Mesodermal cell (in vitro differentiated cells): ENCODE measurements around the gene DCT. TPM values are rescaled to one million over a fixed set of nuclear protein-coding genes. Genes with fewer than 3 reads are reported as not detected.
"Not testable (repeated sequence)": the region's sequence is repeated elsewhere in the genome, so short reads cannot be mapped to it uniquely, and the experiment has no call there.

Experiments used
- H3K27ac ChIP-seq: 2 replicates; pipeline ENCODE4 v1.7.0; 2013; ENCODE audit warnings: mild to moderate bottlenecking, low read depth, low read length, moderate library complexity; ENCODE audit not compliant: severe bottlenecking
- H3K36me3 ChIP-seq: 2 replicates; pipeline ENCODE4 v1.7.1; 2013; ENCODE audit warnings: mild to moderate bottlenecking, low read length, moderate library complexity; ENCODE audit not compliant: control insufficient read depth, insufficient read depth
- H3K4me1 ChIP-seq: one replicate; pipeline ENCODE4 v1.7.1; 2013; ENCODE audit warnings: mild to moderate bottlenecking, low read length; ENCODE audit not compliant: insufficient read depth, control insufficient read depth, poor library complexity, severe bottlenecking
- H3K4me3 ChIP-seq: 2 replicates; pipeline ENCODE4 v1.7.0; 2013; ENCODE audit warnings: low read length, control low read depth, mild to moderate bottlenecking; ENCODE audit not compliant: insufficient read depth, poor library complexity, severe bottlenecking; ENCODE audit errors: extremely low read depth
- H3K9me3 ChIP-seq: 2 replicates; pipeline ENCODE4 v1.7.1; 2013; ENCODE audit warnings: mild to moderate bottlenecking, low read length, moderate library complexity; ENCODE audit not compliant: control insufficient read depth
- WGBS, 2 experiments: methylation state at CpG; one replicate each; pipeline ENCODE4 v1.1.5; 2013; ENCODE audit warnings: missing lambda C conversion rate in 2 of 2; ENCODE audit not compliant: insufficient coverage in 2 of 2; 5-methylcytosine and 5-hydroxymethylcytosine counted together
- polyA plus RNA-seq, 2 experiments: library from polyadenylated mRNA; stranded (reverse); fragments of 50-300 nt; gene quantifications; one replicate each; pipeline ENCODE4 v1.2.3, GENCODE V29; 2013

Gene DCT
- 0.15 TPM for polyA plus RNA-seq (2013, experiment 1 of 2)
- polyA plus RNA-seq (2013, experiment 2 of 2): 0.10 TPM

DNA sequence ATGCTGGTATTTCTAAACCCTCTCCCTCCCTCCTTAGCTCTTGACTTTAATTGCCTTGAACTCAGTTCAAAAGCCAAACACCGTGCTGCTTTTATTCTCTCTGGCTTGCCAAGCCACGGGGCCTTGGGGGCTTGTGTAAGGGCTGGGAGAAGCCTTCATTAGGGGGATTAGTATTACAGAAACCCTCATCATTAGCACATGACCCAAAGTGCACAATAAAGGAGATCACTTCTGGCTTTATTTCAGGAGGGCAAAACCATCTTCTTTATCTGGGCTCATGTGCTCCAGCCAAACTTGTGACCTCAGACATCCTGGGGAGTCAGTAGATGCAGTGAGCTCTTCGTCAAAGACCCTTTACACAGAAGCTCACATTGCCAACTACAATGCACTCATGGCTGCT is at the start of gene DCT:
DCT (minus strand) TSS at position 67 of the 400 bp plus-strand sequence. CDS start 427 bp downstream, outside the sequence.
- H3K4me1 ChIP-seq: no peaks in the 10 kb centered on the region
- WGBS, 2 experiments: 71% methylated on average over 1 of the region's 3 CpGs; no CpG with 5 or more reads in 1 of the 2 experiments
- H3K27ac ChIP-seq: no peak within 1 kb of the TSS
- no peaks in the 10 kb centered on the region for H3K36me3 ChIP-seq
- no peaks in the 10 kb centered on the region for H3K9me3 ChIP-seq
- no peak within 1 kb of the TSS for H3K4me3 ChIP-seq

DNA sequence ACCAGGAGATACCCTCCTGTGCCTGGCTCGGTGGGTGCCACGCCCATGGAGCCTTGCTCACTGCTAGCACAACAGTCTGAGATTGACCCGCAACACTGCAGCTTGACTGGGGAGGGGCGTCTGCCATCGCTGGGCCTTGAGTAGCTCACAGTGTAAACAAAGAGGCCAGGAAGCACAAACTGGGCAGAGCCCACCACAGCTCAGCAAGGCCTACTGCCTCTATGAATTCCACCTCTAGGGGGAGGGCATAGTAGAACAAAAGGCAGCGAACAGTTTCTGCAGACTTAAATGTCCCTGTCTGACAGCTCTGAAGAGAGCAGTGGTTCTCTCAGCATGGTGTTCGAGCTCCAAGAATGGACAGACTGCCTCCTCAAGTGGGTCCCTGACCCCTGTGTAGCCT is 47.5 kb upstream of the DCT start:
- H3K4me3 ChIP-seq, H3K36me3 ChIP-seq, H3K27ac ChIP-seq, H3K4me1 ChIP-seq, H3K9me3 ChIP-seq: not testable (repeated sequence)
- 64% methylated on average over 7 of the region's 7 CpGs for WGBS, 2 experiments

DNA sequence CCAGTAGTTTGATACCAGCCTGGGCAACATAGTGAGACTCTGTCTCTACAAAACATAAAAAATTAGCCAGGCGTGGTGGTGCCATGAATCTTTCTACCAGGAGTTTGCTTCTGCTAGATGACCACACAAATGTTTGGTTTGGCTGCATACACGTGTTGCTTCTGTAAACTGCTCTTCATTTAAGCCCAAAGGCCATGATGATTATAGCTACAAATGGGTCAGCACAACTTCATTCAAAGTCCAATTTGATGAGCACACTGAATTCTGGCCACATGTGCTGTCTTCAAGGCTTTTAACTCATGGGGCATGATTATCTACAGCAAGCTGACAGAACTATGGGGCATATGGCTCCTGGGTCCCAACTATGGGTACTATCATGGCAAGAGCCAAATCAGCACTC is 46.3 kb upstream of the DCT start:
- Histone ChIP-seq H3K4me1 (no peaks in the 10 kb centered on the region), H3K9me3 (no peaks in the 10 kb centered on the region)
- 90 to 100% methylated on average over 2 of the region's 2 CpGs for WGBS, 2 experiments

DNA sequence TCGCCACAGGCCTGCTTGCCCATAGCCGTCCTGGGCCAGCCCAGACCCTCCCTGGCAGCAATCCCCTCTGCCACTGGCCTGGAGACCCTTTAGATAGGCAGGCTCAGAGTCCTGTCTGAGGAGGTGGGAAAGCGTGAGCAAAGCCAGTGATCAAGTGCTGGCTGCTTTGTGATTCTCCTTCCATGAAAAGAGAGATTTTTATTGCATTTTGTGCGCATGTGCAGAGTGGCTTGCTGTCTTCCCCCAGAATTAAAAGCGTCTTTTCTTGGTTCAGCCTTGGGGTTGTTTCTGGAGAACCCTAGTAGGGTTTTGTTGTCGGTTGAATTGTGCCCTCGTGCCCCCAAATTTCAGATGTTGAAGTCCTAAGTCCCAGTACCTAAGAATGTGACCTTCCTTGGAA is 44.9 kb upstream of the DCT start:
- no peaks in the 10 kb centered on the region for H3K4me1 ChIP-seq
- no peaks in the 10 kb centered on the region for H3K9me3 ChIP-seq
- H3K27ac ChIP-seq: no peak overlapping the region
- H3K4me3 ChIP-seq: no peak overlapping the region
- no peaks in the 10 kb centered on the region for H3K36me3 ChIP-seq
- 92 to 93% methylated on average over 3 to 5 of the region's 7 CpGs for WGBS, 2 experiments

More for the DNA sequence above, 46.3 kb upstream of the DCT start:
- no peaks in the 10 kb centered on the region for H3K36me3 ChIP-seq
- no peak overlapping the region for H3K4me3 ChIP-seq
- no peak overlapping the region for H3K27ac ChIP-seq

DNA sequence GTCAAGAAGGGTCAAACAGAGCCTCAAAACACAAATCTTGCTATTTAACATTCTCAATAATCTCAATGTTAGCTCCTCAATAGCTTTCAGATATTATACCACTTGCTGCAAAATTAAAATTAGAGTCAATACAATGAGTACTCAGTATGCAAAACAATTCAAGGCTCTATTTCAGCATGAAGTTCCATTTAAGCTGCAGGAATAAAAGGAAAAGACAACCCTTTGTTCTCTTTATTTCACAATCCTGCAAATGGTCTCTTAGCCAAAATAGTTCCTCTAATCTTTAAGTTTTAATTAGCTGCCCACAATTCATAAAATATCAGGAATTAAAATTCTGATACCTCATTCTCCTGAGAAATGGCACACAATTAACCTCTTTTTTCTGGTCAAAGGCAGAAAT is 40.5 kb upstream of the DCT start:
- Histone ChIP-seq H3K9me3 (no peaks in the 10 kb centered on the region), H3K27ac (no peak overlapping the region), H3K36me3 (no peaks in the 10 kb centered on the region), H3K4me1 (no peaks in the 10 kb centered on the region), H3K4me3 (no peak overlapping the region)

DNA sequence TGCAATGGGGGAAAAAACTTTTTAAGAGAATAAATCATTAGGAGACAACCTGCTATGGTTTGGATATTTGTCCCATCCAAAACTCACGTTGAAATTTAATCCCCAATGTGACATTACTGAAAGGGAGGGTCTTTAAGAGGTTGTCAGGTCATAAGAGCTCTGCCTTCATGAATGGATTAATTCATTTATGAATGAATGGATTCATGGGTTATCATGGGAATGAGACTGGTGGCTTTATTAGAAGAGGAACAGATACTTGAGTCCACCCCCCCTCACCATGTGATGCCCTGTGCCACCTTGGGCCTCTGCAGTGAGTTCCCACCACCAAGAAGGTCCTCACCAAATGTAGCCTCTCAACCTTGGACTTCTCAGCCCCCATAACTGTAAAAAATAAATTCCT is 37.0 kb upstream of the DCT start:
- Histone ChIP-seq H3K36me3 (no peaks in the 10 kb centered on the region), H3K27ac (no peak overlapping the region), H3K9me3 (no peaks in the 10 kb centered on the region), H3K4me1 (no peaks in the 10 kb centered on the region), H3K4me3 (no peak overlapping the region)
- WGBS, 2 experiments: no CpG with 5 or more reads among the region's 1 CpG

DNA sequence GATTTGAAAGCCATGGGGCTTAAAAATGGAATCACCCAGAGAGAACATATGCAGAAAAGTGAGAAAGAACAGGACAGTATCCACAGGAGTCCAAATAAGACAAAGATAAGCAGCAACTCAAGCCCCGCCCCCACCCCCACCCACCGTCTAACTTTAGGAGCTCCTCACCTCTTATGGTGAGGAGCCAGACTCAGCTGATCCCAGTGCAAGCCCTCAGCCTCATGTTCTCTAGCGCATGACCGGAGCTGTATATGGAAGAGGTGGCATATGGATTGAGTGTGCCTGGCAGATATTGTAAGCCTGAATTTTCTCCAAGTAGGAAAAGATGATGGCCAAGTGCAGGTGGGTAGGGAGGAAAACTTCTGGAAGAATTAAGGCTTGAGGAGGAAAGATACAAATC is 36.4 kb upstream of the DCT start:
- H3K36me3 ChIP-seq: no peaks in the 10 kb centered on the region
- no peak overlapping the region for H3K4me3 ChIP-seq
- no peak overlapping the region for H3K27ac ChIP-seq
- no peaks in the 10 kb centered on the region for H3K9me3 ChIP-seq
- H3K4me1 ChIP-seq: no peaks in the 10 kb centered on the region
- WGBS, 2 experiments: 90 to 100% methylated on average over 2 of the region's 4 CpGs

DNA sequence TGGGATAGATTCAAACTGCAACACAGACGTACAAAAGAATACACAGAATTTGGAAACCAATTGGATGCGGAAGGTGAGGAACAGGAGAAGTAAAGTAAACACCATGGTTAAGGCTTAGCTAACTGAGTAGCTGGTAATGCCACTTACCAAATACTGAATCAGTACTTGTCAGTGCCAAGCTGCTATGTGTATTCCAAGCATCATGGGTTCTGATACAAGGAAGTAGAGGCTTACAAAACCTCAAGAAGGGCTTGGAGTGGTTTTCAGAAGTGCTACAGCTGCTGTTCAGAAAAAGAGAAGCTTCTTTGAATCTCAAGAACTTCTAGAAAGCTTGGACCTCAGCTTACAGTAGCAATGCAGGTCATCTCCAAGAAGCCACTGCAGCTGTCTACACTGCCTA is 35.9 kb upstream of the DCT start:
- WGBS, 2 experiments: 94% methylated on average over 2 of the region's 2 CpGs
- Histone ChIP-seq H3K36me3 (no peaks in the 10 kb centered on the region), H3K4me3 (no peak overlapping the region), H3K27ac (no peak overlapping the region), H3K4me1 (no peaks in the 10 kb centered on the region), H3K9me3 (no peaks in the 10 kb centered on the region)

DNA sequence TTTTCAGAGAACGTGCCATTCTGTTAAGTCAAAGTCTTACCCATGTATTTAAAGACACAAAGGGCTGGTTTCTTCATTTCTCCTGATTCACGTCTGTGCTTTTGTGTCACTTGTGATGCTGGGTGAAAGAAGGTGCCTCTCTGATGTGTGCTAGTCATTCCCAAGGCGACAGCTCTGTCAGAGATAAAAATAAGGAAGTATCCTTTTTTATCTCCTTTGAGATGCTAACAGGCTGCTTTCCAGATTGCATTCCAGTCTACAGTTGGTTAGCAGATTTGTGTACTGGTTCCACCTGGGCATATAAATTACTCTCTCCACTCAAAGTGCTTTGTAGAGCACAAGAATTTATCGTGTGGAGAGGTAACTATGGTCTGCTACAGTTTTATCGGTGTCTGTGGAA is 33.5 kb upstream of the DCT start:
- H3K27ac ChIP-seq: no peak overlapping the region
- no peak overlapping the region for H3K4me3 ChIP-seq
- WGBS, 2 experiments: 94% methylated on average over 2 of the region's 5 CpGs; no CpG with 5 or more reads in 1 of the 2 experiments
- H3K9me3 ChIP-seq: no peaks in the 10 kb centered on the region
- H3K4me1 ChIP-seq: no peaks in the 10 kb centered on the region
- no peaks in the 10 kb centered on the region for H3K36me3 ChIP-seq

DNA sequence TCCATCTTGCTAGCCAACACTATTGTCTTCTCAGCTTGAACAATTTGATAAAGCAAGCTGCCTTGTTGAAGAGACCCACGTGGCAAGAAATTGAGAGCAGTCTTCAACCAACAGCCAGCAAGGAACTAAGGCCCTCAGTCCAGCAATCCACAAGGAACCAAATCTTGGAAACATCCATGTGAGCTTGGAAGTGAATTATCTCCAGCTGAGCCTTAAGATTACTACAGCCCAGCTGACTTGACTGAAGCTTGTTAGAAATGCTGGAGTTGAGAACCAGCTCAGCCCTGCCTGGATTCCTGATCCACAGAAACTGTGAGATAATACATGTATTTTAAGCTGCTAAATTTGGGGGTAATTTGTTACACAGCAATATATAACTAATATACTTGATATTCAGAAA is 26.2 kb upstream of the DCT start:
- no peak overlapping the region for H3K4me3 ChIP-seq
- no peaks in the 10 kb centered on the region for H3K4me1 ChIP-seq
- WGBS, 2 experiments: 75 to 82% methylated on average over 1 of the region's 1 CpG
- no peaks in the 10 kb centered on the region for H3K36me3 ChIP-seq
- no peaks in the 10 kb centered on the region for H3K9me3 ChIP-seq
- no peak overlapping the region for H3K27ac ChIP-seq

DNA sequence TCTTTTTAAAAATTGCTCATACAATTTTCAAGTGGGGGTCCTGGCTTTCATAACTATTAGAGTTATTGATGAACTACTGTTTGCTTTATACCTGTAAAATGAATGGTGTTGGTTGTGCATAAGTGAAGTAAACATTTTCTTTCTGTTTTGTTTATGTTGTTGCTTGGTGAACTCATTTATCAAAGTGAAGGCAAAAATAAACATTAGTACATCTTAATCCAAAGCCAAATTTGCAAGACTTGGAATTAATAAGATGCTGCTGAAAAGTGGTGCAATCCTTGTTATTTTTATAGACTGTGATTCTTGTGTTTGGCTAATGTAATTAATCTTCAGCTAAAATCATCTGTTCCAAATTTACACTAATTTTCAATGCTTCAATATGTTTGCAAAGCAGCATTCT is 24.4 kb upstream of the DCT start:
- H3K4me1 ChIP-seq: no peaks in the 10 kb centered on the region
- no peaks in the 10 kb centered on the region for H3K9me3 ChIP-seq
- no peak overlapping the region for H3K4me3 ChIP-seq
- H3K27ac ChIP-seq: no peak overlapping the region
- no peaks in the 10 kb centered on the region for H3K36me3 ChIP-seq

DNA sequence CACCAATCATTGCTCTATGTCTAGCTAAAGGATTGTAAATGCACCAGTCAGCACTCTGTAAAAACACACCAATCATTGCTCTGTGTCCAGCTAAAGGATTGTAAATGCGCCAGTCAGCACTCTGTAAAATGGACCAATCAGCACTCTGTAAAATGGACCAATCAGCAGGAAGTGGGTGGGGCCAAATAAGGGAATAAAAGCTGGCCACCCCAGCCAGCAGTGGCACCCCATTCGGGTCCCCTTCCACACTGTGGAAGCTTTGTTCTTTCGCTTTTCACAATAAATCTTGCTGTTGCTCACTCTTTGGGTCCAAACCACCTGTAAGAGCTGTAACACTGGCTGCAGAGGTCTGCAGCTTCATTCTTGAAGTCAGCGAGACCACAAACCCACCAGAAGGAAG is 19.3 kb upstream of the DCT start:
- not testable (repeated sequence) for H3K36me3 ChIP-seq, H3K4me1 ChIP-seq, H3K4me3 ChIP-seq, H3K27ac ChIP-seq, H3K9me3 ChIP-seq
- 86 to 93% methylated on average over 3 to 4 of the region's 4 CpGs for WGBS, 2 experiments
